GM18867 (cell line): ENCODE measurements around the gene CNDP1.

Experiments used
- ATAC-seq: cut with Tn5 transposase; IDR thresholded peaks from one replicate; pipeline ENCODE4 v1.9.1; 2021; ENCODE audit warnings: mild to moderate bottlenecking, moderate library complexity; ENCODE audit not compliant: unreplicated experiment

Gene CNDP1

GRCh38 chr18:74573053-74573452 lies 38.8 kb downstream of the CNDP1 start:
- ATAC-seq = no peak

GRCh38 chr18:74574916-74575315 lies 40.6 kb downstream of the CNDP1 start:
- ATAC-seq = no peak

GRCh38 chr18:74577019-74577418 lies 42.7 kb downstream of the CNDP1 start:
- no peak for ATAC-seq

- no peak for ATAC-seq
Observed at GRCh38 chr18:74579496-74580065, 45.3 kb downstream of the CNDP1 start.

- ATAC-seq = no peak
Observed at GRCh38 chr18:74582642-74583041, 48.3 kb downstream of the CNDP1 start.

GRCh38 chr18:74587441-74587840 lies 53.1 kb downstream of the CNDP1 start:
- ATAC-seq = no peak

GRCh38 chr18:74589021-74589420 lies 54.7 kb downstream of the CNDP1 start:
- ATAC-seq = peak; percentile 41

GRCh38 chr18:74589811-74590210 lies 55.5 kb downstream of the CNDP1 start:
- no peak for ATAC-seq

- no peak for ATAC-seq
Observed at GRCh38 chr18:74590671-74591070, 56.4 kb downstream of the CNDP1 start.

- ATAC-seq = no peak
Observed at GRCh38 chr18:74595431-74595830, 61.1 kb downstream of the CNDP1 start.

GRCh38 chr18:74597034-74597661 lies 62.8 kb downstream of the CNDP1 start:
- ATAC-seq = peak; percentile 37

- peak; percentile 80 for ATAC-seq
Observed at GRCh38 chr18:74597662-74598349, 63.5 kb downstream of the CNDP1 start, which contains the start of gene ZNF407. TSS of gene ZNF407 (plus strand) at chr18:74597870. CDS start at chr18:74631020, 33,150 bp downstream.

- ATAC-seq = peak; percentile 62
Observed at GRCh38 chr18:74598350-74599001, 64.2 kb downstream of the CNDP1 start.

GRCh38 chr18:74604361-74604760 lies 70.1 kb downstream of the CNDP1 start:
- ATAC-seq = no peak

GRCh38 chr18:74604774-74605173 lies 70.5 kb downstream of the CNDP1 start:
- no peak for ATAC-seq

GRCh38 chr18:74608681-74609080 lies 74.4 kb downstream of the CNDP1 start:
- ATAC-seq = no peak

- ATAC-seq = no peak
Observed at GRCh38 chr18:74609535-74609934, 75.2 kb downstream of the CNDP1 start.

GRCh38 chr18:74610051-74610615 lies 75.8 kb downstream of the CNDP1 start:
- no peak for ATAC-seq

GRCh38 chr18:74610860-74611259 lies 76.6 kb downstream of the CNDP1 start:
- ATAC-seq = no peak

- no peak for ATAC-seq
Observed at GRCh38 chr18:74611765-74612164, 77.5 kb downstream of the CNDP1 start.

- ATAC-seq = peak; percentile 58
Observed at GRCh38 chr18:74613381-74613780, 79.1 kb downstream of the CNDP1 start.
